ENCODE results near the gene SMCR8.
"Not testable (repeated sequence)": the region's sequence is repeated elsewhere in the genome, so short reads cannot be mapped to it uniquely, and the experiment has no call there.

Gene SMCR8

DNA sequence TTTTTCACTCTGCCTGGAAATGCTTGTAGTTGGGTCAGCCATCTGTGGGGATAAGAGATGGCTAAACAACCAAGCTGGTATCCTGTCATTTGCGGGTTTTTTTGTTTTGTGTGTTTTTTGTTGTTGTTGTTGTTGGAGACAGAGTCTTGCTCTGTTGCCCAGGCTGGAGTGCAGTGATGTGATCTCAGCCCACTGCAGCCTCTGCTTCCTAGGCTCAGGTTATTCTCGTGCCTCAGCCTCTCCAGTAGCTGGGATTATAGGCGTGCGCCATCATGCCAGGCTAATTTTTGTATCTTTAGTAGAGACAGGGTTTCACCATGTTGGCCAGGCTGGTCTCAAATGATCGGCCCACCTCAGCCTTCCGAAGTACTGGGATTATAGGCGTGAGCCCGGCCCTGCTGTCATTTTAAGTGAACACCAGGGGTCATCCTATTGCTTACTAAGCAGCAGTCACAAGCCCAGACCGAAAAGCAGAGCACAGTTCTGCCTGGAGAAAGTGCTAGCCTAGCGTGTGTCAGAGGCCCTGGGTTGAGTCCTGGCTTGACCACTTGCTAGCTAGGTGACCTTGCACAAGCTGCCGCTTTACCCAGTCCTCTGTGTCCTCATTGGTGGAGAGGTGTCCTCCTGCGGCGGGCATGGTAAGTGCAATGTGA is 4.6 kb downstream of the SMCR8 start:
- DNase-seq, result peak; percentile 66 to 70

DNA sequence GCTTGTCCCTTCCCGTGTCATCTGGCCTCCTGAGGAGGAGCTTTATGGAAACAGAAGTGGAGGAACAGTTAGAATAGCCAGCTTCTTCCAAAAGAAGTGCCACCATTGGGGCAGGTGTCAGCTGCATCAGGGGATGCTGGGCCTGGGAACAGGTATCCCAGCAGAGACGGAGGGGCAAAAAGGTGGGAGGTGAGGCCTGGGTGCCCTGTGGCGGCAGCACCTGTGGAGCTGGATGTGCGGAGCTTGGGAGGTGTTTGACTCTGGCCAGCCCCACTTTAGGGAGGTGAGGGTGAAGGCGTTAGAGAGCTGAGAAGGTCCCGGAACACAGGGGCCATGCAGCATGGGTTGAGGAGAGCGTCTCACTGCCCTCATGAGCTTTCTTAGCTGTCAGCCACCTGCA is 5.2 kb downstream of the SMCR8 start:
- no peak for DNase-seq

DNA sequence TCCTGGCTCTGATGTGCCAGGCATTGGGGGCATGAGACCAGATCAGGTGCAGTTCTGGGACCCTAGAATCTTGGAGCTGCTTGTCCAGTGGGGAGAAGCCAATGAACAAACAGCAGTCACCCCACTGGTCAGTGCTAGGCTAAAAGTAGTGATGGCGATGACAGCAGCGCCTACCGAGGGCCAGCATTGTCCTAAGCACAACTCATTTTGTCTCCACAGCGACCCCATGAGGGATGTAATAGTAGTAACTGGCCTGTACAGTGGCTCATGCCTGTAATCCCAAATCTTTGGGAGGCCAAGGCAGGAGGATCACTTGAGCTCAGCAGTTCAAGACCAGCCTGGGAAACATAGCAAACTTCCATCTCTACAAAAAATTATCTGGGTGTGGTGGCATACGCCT is 6.2 kb downstream of the SMCR8 start:
- DNase-seq, result peak in 1 of 2 experiments; percentile 25

DNA sequence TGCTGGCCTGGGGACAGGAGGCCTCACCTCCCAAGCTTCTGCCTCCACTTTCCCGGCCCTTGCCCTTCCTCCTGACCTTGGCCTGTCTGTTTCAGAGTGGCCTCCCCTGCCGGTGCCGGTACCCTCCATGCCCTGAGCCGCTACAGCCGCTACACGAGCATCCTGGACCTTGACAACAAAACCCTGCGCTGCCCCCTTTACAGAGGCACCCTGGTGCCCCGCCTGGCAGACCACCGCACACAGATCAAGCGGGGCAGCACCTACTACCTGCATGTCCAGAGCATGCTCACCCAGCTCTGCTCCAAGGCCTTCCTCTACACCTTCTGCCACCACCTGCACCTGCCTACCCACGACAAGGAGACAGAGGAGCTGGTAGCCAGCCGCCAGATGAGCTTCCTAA is 7.4 kb downstream of the SMCR8 start:
- no peak for DNase-seq

DNA sequence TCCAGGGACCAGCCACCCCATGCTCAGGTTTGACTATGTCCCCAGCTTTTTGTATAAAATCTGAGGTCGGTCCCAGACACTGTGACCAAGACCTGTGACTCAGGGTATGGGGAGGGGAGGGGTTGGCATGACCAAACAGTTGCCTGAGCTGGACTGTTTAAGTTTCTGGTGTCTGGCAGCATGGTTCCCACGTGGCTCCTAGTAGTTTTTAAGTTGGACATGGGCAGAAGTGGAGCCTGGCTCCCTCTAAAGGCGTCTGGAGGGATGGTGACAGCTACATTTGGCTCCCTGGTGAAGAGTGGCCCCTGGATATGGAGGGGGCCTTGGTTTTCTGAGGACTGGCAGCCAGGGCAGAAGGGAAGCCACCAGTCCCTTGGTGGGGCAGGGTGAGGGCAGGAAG is 7.9 kb downstream of the SMCR8 start:
- no peak for DNase-seq

DNA sequence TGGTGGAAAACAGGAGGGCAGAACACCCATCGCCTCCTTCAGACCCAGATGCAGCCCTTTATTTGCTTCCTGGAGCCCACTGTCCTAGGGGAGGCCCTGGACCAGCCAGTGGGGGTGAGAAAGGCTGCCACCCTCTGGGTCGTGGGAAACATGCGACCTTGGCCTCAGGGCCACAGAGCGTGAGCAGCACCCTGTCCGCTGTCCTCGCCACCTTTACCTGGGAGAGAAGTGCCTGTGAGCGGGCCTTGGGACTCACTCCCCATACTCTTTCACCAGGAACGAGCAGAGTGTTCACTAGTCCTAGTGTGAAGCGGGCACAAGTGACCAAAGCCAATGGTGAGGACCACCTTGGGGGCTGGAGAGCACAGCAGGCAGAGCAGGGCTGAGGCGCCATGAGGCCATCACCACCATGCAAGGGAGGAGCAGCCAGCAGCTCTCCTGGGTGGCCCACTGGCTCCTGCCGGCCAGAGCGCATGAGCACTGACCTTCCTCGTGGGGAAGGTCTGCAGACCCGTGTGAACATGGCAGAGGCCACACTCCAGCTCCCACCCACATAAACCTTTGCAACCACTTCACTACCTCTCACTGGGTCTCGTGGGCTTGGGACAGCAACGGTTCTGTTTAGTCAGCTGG is 8.5 kb downstream of the SMCR8 start:
- DNase-seq, result no peak

DNA sequence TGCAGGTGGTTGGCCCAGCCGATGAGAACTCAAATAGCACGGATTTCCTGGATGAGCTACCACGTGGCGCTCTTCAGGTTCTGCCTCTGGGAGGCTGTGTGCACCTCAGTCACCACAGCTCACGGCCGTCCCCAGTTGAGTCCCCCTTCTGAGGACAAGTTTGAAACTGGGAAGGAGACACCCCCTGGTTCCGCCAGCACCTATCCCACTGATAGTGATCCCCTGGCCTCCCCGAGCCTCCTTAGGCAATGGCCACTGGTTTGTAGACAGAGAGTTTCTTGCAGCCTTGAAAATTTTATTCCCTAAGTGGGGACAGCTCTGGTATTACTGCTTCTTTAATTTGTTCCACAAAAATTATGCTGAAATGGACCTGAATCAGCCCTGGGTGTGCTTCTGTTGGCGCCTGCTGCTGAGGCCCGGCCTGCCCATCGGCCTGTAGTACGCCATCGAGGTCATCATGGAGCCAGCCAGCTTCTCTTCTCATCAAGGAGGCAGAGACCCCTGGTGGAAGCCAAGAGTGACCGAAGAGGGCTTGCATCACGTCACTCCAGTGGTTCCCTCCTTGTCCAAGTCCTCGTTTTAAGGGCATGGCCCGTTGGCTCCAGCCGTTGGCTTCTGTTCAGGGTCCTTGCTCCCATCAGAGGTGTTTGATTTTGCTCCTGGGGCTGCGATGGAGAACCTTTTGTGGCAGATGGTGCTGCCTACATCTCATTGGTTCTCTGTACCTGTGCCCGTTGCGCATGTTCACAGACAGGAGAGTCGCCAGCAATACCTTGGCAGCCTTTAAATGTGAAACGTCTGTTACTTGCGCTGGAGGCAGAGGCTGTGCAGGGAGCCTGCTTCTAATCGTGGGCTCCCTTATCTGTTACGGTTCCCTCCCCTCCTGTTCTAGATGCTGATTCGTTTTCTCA is 9.3 kb downstream of the SMCR8 start:
- DNase-seq, result peak; percentile 27 to 34

DNA sequence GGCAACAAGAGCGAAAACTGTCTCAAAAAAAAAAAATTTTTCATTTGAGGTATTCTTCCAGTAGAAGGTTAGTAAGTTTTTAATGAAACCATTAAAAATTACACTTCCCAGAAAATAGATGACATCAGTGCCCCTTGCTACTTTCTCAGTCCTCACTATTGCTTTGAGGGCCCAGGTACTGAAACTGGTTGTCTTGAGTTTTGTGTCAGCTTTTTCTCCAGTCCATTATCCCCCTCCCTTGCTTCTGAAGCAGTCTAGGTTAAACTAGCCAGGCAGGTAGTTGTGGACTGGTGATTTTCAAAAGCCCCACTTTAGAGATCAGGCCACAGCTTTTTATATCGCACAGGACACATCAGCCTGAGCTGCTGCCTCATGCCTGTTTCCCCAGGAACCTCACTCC is 10.9 kb downstream of the SMCR8 start:
- DNase-seq, result no peak

DNA sequence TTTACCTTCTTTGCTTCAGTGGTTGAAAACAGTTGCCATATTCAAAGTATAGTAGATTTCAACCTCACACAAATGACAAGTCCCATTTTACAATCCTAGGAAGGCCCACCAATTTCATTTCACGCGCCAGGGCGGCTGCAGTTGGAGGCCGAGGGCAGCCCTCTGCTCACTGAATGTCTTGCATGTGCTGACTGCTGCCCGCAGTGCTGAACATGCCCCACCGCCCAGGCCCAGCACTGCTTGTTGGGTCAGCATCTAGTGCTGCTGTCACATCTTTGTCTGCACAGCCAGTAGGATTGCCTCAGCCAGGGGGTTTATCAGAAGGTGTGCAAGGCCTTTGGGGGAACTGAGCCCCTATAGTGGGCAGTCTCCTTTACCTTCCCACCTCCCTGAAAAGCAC is 11.5 kb downstream of the SMCR8 start:
- no peak for DNase-seq

DNA sequence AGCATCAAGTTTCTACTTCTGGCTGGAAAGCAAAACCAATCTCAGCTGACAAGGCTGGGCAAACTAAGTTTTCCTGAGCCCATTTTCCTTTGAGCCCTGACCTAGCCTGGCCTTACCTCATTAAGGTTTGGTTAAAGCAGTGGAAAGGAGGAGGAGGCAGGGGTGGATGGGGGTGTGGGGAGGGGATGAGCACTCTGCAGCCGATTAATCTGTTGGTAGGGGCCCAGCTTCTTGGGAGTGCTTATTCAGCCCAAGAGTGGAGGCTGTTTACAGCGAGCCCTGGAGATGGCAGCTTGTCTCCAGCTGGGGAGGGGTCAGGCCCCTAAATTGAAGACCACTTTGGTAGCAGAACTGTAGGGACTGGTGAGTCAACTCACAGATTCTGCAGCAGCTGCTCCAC is 12.0 kb downstream of the SMCR8 start:
- no peak for DNase-seq

DNA sequence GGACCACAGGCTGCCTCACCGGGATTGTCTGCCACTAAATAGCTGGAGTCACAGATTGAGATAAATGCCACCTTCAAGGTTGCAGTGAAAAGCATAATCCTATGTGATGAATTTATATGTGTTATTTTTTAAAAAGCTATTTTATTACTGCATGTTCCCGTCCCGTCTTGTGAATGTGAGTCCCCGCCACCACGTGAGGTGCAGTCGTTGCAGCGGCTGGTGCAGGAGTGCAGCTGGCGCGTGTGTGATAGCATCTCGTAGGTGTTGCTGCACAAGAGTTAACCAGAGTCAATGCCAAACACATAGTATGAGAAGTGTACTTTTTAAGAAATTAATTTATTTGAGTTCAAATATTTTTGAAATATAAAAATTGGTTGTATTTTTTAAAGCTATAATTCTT is 12.5 kb downstream of the SMCR8 start:
- no peak for DNase-seq

DNA sequence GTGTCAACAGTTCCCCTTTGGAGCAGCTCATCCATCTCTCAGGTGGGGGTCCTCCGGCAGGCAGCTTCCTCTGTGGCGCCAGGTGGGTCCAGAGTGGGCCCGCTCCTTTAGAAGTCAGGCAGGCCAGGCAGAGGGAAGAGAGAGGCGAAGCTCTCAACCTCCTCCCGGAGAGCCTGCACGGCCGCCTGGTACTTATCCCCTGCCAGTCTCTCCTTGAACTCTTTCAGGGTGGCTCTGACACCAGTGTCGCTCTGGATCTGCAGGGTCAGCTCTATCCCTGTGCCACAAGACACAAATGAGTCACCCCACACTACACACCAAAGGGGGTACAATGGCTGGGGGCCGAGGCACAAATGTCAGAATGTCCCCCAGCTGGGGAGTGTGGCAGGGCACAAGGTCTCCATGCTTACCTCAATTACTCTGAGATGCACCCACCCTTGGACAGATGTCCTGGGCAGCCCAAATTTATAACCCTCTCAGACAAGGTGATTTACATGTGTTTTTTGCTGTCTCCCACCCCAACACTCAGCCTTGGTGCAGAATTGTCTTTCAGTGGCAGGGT is 13.6 kb downstream of the SMCR8 start:
- no peak for DNase-seq

DNA sequence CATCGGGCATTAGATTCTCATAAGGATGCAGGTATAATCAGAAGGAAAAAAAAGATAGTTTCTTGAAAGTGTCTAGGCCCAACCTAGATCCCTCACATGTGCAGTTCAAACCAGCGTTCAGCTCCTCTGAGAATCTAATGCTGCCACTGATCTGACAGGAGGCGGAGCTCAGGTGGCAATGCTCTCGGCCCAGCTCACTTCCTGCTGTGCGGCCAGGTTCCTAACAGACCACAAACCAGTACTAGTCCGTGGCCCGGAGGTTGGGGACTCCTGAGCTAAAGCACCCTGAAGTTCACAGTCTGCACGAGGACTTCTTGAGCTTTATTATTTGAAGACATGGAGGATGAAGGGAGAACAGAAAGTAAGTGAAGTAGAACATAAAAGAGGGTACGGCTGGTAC is 16.8 kb downstream of the SMCR8 start:
- no peak for DNase-seq

DNA sequence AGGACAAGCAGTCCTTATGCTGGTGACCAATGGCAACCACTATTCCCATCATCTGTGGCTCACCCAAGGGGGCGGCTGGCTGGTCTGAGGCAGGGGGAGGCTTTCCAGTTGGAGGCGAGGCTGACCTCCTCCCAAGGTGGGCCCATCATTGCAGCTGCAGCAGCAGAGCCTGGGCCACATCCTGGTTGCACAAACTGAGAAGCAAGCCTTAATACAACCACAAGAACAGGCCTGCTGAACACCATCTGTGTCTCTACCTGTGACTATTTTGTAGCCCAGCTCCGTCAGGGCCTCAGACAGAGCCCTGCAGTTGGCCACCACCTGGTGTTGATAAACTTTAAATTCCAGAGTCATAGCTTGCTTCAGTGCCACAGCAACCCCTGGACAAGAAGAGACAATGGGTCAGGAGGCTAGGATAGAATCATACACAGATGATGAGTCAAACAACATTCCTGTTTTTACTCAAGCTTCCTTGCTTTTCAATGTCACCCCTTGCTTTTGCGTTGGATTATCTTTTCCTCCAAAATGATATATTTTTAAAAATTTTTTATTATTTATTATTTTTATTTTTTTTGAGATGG is 17.9 kb downstream of the SMCR8 start:
- no peak for DNase-seq

DNA sequence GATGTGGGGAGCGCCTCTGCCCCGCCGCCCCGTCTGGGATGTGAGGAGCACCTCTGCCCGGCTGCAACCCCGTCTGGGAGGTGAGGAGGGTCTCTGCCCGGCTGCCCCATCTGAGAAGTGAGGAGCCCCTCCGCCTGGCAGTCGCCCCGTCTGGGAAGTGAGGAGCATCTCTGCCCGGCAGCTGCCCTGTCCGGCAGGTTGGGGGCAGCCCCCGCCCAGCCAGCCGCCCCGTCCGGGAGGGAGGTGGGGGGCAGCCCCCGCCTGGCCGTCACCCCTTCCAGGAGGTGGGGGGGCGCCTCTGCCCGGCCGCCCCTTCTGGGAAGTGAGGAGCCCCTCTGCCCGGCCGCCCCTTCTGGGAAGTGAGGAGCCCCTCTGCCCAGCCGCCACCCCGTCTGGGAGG is 23.1 kb downstream of the SMCR8 start:
- DNase-seq, result not testable (repeated sequence)

DNA sequence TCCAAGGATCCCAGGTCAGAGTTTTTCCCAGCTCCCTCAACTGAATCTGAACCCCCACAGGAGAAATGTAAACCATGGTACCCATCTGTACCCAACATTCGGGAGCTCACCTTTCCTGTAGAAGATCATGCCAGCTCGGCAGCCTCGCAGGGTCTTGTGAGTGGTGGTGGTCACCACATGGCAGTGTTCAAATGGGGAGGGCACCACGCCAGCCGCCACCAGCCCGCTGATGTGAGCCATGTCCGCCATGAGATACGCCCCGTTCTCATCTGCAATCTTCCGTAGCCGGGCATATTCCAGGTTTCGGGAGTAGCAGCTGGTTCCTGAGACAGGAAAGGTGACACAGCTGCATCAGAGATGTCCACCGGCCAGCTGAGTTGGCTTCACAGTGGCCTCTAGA is 24.8 kb downstream of the SMCR8 start:
- DNase-seq, result no peak

DNA sequence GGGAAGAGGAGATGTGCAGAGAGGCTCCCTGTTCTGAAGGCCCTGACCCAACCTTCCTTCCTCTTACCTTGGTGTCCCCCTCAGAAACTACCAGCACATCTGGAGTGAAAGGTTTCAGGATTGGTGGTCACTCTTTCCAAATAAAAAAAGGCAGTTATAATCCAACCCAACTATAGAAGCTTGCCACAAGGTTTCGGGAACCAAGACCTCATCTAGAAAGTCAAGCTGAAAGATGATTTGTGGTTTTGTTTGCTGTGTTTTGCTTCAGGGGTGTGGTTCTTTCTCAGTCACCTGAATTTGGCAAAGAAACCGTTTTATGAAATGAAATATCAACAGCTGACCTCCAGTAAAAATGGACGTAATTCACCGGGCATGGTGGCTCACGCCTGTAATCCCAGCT is 28.9 kb downstream of the SMCR8 start:
- no peak for DNase-seq

DNA sequence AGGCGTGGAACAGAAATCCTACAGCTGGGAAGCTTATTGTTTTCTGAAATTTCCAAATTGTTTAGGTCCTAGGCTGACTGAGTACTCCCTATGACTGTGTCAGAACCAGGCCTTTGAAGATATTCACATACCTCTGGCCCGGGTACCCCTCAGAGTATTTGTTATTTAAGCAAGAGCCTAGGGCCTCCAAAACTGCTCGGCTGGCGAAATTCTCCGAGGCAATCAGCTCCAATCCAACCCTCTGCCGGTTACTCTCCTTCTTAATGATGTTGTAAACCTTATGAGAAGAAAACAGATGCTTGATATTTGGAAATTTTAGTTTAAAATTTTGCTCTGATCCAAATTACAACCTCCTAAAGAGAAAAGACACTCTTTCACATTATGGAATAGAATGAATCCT is 38.4 kb downstream of the SMCR8 start:
- no peak for DNase-seq

DNA sequence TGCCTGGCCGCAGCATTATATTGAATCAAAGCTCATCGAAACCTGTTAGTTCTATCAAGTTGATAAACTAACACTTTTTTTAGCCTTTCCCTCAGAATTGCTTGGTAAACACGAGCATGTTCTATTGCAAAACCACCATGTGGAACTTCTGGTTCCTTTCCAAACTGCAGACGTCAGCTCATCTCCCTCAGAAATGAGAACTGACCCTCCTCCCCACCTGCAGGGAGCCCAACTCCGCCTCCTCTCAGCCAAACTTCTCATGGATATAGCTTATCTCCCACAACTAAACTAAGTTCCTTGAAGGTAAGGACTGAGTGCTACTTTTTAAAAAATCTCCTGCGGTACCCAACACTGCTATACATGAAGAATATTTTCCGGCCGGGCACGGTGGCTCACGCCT is 41.5 kb downstream of the SMCR8 start:
- no peak for DNase-seq

DNA sequence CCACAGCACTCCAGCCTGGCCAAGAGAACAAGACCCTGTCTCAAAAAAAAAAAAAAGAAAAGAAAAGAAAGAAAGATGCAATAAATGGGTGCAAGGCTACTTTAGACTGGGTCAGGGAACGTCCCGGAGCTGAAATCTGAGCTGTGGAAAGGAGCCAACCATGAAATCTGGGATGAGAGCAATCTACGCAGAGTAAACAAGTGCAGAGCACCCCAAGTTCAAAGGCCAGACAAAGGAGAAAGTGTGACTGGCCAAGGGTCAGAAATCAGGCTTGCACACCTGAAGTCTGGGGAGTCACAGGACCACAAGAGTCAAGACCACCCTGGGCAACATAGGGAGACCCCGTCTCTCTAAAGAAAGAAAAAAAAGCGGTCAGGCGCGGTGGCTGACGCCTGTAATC is 45.4 kb downstream of the SMCR8 start:
- no peak for DNase-seq

DNA sequence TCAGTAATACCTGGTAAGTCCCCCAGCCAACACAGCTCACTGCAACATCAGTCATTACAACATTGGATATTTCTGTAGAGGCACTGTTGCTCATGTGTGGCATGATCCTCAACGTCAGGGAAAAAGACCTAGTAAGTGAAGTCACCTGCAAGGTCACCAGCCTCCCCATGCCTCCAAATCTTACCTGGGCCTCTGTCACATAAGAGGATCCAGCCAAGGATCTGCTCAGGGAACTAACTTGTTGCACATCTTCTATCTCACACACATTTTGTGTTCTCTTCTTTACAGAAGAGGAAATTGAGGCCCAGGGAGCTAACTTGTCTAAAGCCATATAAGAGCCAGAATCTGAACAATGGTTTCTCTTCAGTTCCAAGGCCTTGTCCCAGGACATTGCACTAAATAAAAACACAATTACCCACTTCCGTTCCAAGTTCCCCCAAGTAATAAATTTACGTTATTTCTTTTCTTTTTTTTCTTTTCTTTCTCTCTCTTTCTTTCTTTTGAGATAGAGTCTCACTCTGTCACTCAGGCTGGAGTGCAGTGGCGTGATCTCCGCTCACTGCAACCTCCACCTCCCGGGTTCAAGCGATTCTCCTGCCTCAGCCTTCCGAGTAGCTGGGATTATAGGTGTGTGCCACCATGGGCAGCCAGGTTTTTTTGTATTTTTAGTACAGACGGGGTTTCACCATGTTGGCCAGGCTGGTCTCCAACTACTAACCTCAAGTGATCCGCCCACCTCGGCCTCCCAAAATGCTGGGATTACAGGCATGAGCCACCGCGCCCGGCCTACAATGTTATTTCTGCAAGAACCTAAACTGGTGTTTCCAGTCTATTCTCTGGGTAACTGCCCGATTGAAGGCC is 47.0 kb downstream of the SMCR8 start:
- DNase-seq, result no peak

DNA sequence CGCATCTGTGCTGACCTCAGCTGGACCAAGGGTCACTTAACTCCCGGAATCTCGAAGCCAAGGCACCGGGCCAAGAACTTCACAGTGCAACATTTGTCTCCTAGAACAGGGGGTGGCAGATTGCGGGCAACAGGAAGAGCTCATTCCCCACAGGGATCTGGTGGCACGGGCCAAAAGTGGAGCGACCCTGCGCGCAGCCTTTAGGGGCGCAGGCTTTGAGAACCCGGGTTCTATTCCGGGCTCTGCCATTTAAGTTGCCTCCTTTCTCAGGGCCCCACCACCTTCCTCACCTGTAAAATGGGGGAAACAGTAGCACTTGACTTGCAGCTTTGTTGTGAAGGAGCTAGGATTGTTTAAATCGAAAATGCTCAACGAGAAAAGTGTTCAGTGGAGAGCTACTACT is 47.6 kb downstream of the SMCR8 start:
- DNase-seq, result peak in 1 of 2 experiments; percentile 31
